HCT116 (cell line): Measurements from ENCODE around the gene PTPN18. TPM values are rescaled to one million over a fixed set of nuclear protein-coding genes. Genes with fewer than 3 reads are reported as not detected.
A peak's percentile ranks its signal among the peaks of the same experiment; 100 is the strongest.

ENCODE experiments used
- ATAC-seq: fragments of 200-7000 bp; cut with Tn5 transposase; 2 replicates; pipeline ENCODE4 v1.9.1; 2020; ENCODE audit warnings: mild to moderate bottlenecking, moderate library complexity
- BruUV-seq: library from RNA; stranded (reverse); fragments of 400-500 nt; replicated peaks from 2 replicates; lab custom pipeline; 2021; lab: Mats Ljungman, UMichigan
- CTCF ChIA-PET: fragments of 300-600 bp; sonication (Branson Sonifier 250); formaldehyde crosslinking; loops from one replicate; lab custom pipeline; 2021; ENCODE audit warnings: antibody characterized with exemption; lab: Charles Lee
- POLR2A ChIA-PET: fragments of 300-600, 350-600 bp; sonication (Branson Sonifier 250); formaldehyde crosslinking; loops from one replicate; lab custom pipeline; 2021; ENCODE audit warnings: antibody characterized with exemption; lab: Charles Lee
- RAD21 ChIA-PET, 2 experiments: fragments of 300-600 bp; sonication (Branson Sonifier 250); formaldehyde crosslinking; loops; one replicate each; lab custom pipeline; 2023; ENCODE audit warnings: low total read pairs in 2 of 2; ENCODE audit not compliant: uncharacterized antibody in 2 of 2, unreplicated experiment in 2 of 2, low non-redundant PET in 1 of 2; lab: Charles Lee
- DNase-seq: peaks from one replicate; pipeline ENCODE4 v3.0.0-alpha.2; 2010; ENCODE audit warnings: low read depth, low spot score
- H2AFZ ChIP-seq: fragments of 200-600 bp; shearing (Covaris generic), sonication (generic); 2 replicates; pipeline ENCODE4 v1.6.1; 2017; ENCODE audit warnings: low read depth, mixed run types, mixed read lengths, antibody characterized with exemption, low read length; ENCODE audit not compliant: poor library complexity, severe bottlenecking
- H3K27ac ChIP-seq: 2 replicates; pipeline ENCODE4 v1.5.1; 2012; ENCODE audit warnings: low read depth, low read length
- H3K27me3 ChIP-seq: fragments of 200-600 bp; sonication (generic); 2 replicates; pipeline ENCODE4 v1.6.1; 2016; ENCODE audit warnings: mixed run types, low read length, mixed read lengths; ENCODE audit not compliant: insufficient read depth
- H3K36me3 ChIP-seq, 2 experiments: fragments of 200-500 bp in 1 of 2; fragments of 200-600 bp in 1 of 2; sonication (Bioruptor generic) in 1 of 2; sonication (generic) in 1 of 2; 2 replicates each; pipeline versions ENCODE4 v1.5.1 to v1.6.1; 2014 to 2016; ENCODE audit warnings: low read length in 2 of 2, inconsistent platforms in 1 of 2, mixed read lengths in 1 of 2, mixed run types in 1 of 2; ENCODE audit not compliant: insufficient read depth in 2 of 2, control insufficient read depth in 1 of 2
- H3K4me1 ChIP-seq, 2 experiments: fragments of 200-600 bp in 1 of 2; sonication (generic) in 1 of 2; 2 replicates each; pipeline versions ENCODE4 v1.5.1 to v1.6.1; 2012 to 2017; ENCODE audit warnings: low read length in 2 of 2, inconsistent platforms in 1 of 2, mild to moderate bottlenecking in 1 of 2, mixed read lengths in 1 of 2, mixed run types in 1 of 2, moderate library complexity in 1 of 2; ENCODE audit not compliant: insufficient read depth in 2 of 2, control insufficient read depth in 1 of 2
- H3K4me2 ChIP-seq: fragments of 200-600 bp; sonication (generic); 2 replicates; pipeline ENCODE4 v1.6.1; 2017; ENCODE audit warnings: mixed run types, low read length, mixed read lengths
- H3K4me3 ChIP-seq, 2 experiments: fragments of 200-600 bp in 1 of 2; sonication (generic) in 1 of 2; replicated peaks in 1 of 2; 2 replicates each; pipeline ENCODE4 v1.5.1; 2011 to 2016; ENCODE audit warnings: low read length in 2 of 2, control low read depth in 1 of 2, low read depth in 1 of 2, mild to moderate bottlenecking in 1 of 2, mixed read lengths in 1 of 2, mixed run types in 1 of 2
- H3K79me2 ChIP-seq: fragments of 200-600 bp; sonication (generic); 2 replicates; pipeline ENCODE4 v1.6.1; 2017; ENCODE audit warnings: mild to moderate bottlenecking, mixed run types, low read length, moderate library complexity, mixed read lengths; ENCODE audit not compliant: insufficient read depth
- H3K9ac ChIP-seq: fragments of 200-600 bp; sonication (generic); 2 replicates; pipeline ENCODE4 v1.6.1; 2016; ENCODE audit warnings: low read length, mixed read lengths
- H3K9me2 ChIP-seq: fragments of 200-600 bp; sonication (generic), shearing (Covaris generic); 2 replicates; pipeline ENCODE4 v1.6.1; 2017; ENCODE audit warnings: mixed run types, mild to moderate bottlenecking, moderate library complexity; ENCODE audit not compliant: insufficient read depth
- H3K9me3 ChIP-seq, 2 experiments: fragments of 200-500 bp in 1 of 2; fragments of 200-600 bp in 1 of 2; sonication (Bioruptor generic) in 1 of 2; sonication (generic) in 1 of 2; 2 replicates each; pipeline ENCODE4 v1.6.1; 2014 to 2017; ENCODE audit warnings: low read length in 2 of 2, mixed read lengths in 2 of 2, inconsistent platforms in 1 of 2, low read depth in 1 of 2, mild to moderate bottlenecking in 1 of 2, mixed run types in 1 of 2, moderate library complexity in 1 of 2; ENCODE audit not compliant: control insufficient read depth in 1 of 2, insufficient read depth in 1 of 2
- H4K20me1 ChIP-seq: fragments of 200-600 bp; sonication (generic), shearing (Covaris generic); 2 replicates; pipeline ENCODE4 v1.6.1; 2017; ENCODE audit warnings: mixed run types, mild to moderate bottlenecking, moderate library complexity; ENCODE audit not compliant: insufficient read depth
- CEBPB ChIP-seq: IDR thresholded peaks from 2 replicates; pipeline ENCODE4 v1.6.1; 2012; ENCODE audit warnings: low read depth
- ELF1 ChIP-seq: IDR thresholded peaks from 2 replicates; pipeline ENCODE4 v1.6.1; 2012; ENCODE audit warnings: low read depth, borderline replicate concordance
- EZH2 ChIP-seq: fragments of 200-600 bp; sonication (generic); IDR thresholded peaks from 2 replicates; pipeline ENCODE4 v1.6.1; 2017; ENCODE audit warnings: antibody characterized with exemption, mixed run types
- EZH2phosphoT487 ChIP-seq: fragments of 200-600 bp; IDR thresholded peaks from 2 replicates; pipeline ENCODE4 v1.6.1; 2018; ENCODE audit warnings: antibody characterized with exemption, borderline replicate concordance
- FOSL1 ChIP-seq: IDR thresholded peaks from 2 replicates; pipeline ENCODE4 v1.6.1; 2012; ENCODE audit warnings: low read depth
- POLR2A ChIP-seq: IDR thresholded peaks from 2 replicates; pipeline ENCODE4 v1.7.0; 2011; ENCODE audit warnings: borderline replicate concordance; ENCODE audit not compliant: insufficient read depth, insufficient read length; ENCODE audit errors: extremely low read depth
- POLR2AphosphoS5 ChIP-seq: IDR thresholded peaks from 2 replicates; pipeline ENCODE4 v1.6.1; 2011; ENCODE audit warnings: mild to moderate bottlenecking, low read depth, low read length, moderate library complexity
- SIN3A ChIP-seq: IDR thresholded peaks from 2 replicates; pipeline ENCODE4 v1.6.1; 2012; ENCODE audit warnings: low read depth
- TCF7L2 ChIP-seq: IDR thresholded peaks from 2 replicates; pipeline ENCODE4 v1.7.0; 2011; ENCODE audit warnings: borderline replicate concordance, inconsistent platforms; ENCODE audit not compliant: insufficient read depth, insufficient read length; ENCODE audit errors: extremely low read depth
- YY1 ChIP-seq: IDR thresholded peaks from 2 replicates; pipeline ENCODE4 v1.6.1; 2011; ENCODE audit warnings: low read length, low read depth, moderate library complexity, mild to moderate bottlenecking; ENCODE audit not compliant: insufficient replicate concordance; ENCODE audit errors: extremely low read depth
- ZNF274 ChIP-seq: fragments of 200-500 bp; sonication (Bioruptor generic); IDR thresholded peaks from 2 replicates; pipeline ENCODE4 v1.6.1; 2014; ENCODE audit warnings: mild to moderate bottlenecking, low read depth, low read length, inconsistent platforms
- intact Hi-C: fragments of 100-400 bp; cut with micrococcal nuclease; formaldehyde crosslinking; loops from 2 replicates; pipeline ENCODE4 v1.10.0; 2022
- total RNA-seq: library from RNA; stranded (reverse); gene quantifications from one replicate; pipeline ENCODE4 v1.2.1, GENCODE V29; 2021; ENCODE audit not compliant: unreplicated experiment
- TF ChIP-seq, protein P1 (sequence below): IDR thresholded peaks from 2 replicates; pipeline ENCODE4 v1.6.1; 2012
- TF ChIP-seq, protein P2 (sequence below): IDR thresholded peaks from 2 replicates; pipeline ENCODE4 v1.6.1; 2011; ENCODE audit warnings: mild to moderate bottlenecking, low read length, moderate library complexity; ENCODE audit not compliant: insufficient replicate concordance; ENCODE audit errors: extremely low read depth
- TF ChIP-seq, protein P3 (sequence below): IDR thresholded peaks from 2 replicates; pipeline ENCODE4 v1.6.1; 2012

The PTPN18 gene
- total RNA-seq, 1 experiment from 2014 or later = 52.4 TPM

GRCh38 chr2:130390460-130391057, 34.7 kb downstream of the PTPN18 start:
- DNase-seq = no peak
- CTCF ChIA-PET = no interaction called here
- intact Hi-C loops = loop anchor here (1.0 kb wide), 1 partner anchor 34 kb away; the partner anchor contains the start of gene PTPN18
- TF ChIP-seq, protein P1, sequence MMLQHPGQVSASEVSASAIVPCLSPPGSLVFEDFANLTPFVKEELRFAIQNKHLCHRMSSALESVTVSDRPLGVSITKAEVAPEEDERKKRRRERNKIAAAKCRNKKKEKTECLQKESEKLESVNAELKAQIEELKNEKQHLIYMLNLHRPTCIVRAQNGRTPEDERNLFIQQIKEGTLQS = no peak
- no peak for TF ChIP-seq ELF1
- no peak for TF ChIP-seq TCF7L2
- no peak for TF ChIP-seq ZNF274
- no peak for TF ChIP-seq FOSL1
- TF ChIP-seq EZH2 = no peak
- TF ChIP-seq CEBPB = no peak
- no peak for TF ChIP-seq POLR2AphosphoS5
- TF ChIP-seq POLR2A = no peak
- TF ChIP-seq, protein P2, sequence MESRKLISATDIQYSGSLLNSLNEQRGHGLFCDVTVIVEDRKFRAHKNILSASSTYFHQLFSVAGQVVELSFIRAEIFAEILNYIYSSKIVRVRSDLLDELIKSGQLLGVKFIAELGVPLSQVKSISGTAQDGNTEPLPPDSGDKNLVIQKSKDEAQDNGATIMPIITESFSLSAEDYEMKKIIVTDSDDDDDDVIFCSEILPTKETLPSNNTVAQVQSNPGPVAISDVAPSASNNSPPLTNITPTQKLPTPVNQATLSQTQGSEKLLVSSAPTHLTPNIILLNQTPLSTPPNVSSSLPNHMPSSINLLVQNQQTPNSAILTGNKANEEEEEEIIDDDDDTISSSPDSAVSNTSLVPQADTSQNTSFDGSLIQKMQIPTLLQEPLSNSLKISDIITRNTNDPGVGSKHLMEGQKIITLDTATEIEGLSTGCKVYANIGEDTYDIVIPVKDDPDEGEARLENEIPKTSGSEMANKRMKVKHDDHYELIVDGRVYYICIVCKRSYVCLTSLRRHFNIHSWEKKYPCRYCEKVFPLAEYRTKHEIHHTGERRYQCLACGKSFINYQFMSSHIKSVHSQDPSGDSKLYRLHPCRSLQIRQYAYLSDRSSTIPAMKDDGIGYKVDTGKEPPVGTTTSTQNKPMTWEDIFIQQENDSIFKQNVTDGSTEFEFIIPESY = no peak
- no peak for TF ChIP-seq YY1
- TF ChIP-seq SIN3A = no peak
- TF ChIP-seq EZH2phosphoT487 = no peak
- TF ChIP-seq, protein P3, sequence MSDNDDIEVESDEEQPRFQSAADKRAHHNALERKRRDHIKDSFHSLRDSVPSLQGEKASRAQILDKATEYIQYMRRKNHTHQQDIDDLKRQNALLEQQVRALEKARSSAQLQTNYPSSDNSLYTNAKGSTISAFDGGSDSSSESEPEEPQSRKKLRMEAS = no peak
- Histone ChIP-seq H3K36me3 (no peaks in the 10 kb centered on the region), H3K4me2 (peak overlapping the region; percentile 89), H3K9me2 (no peaks in the 10 kb centered on the region), H3K9ac (0 out of 2 replicates have a peak overlapping the region, but pooled peaks have one; percentile 58), H3K27me3 (no peaks in the 10 kb centered on the region), H3K27ac (no peak overlapping the region), H3K4me1 (peaks cover 14 to 27% of the 10 kb centered on the region in 2 experiments), H3K9me3 (no peaks in the 10 kb centered on the region), H2AFZ (no peak overlapping the region), H3K79me2 (no peaks in the 10 kb centered on the region), H4K20me1 (no peaks in the 10 kb centered on the region), H3K4me3 (peak overlapping the region in 1 of 2 experiments; percentile 67; a peak in 2 of 4 replicates)
- ATAC-seq = no peak
- BruUV-seq = no TSS peak
- RAD21 ChIA-PET = no interaction called here
- POLR2A ChIA-PET = no interaction called here
